Measurements from ENCODE around the gene RSRP1.
"Not testable (repeated sequence)": the region's sequence is repeated elsewhere in the genome, so short reads cannot be mapped to it uniquely, and the experiment has no call there.

DNA sequence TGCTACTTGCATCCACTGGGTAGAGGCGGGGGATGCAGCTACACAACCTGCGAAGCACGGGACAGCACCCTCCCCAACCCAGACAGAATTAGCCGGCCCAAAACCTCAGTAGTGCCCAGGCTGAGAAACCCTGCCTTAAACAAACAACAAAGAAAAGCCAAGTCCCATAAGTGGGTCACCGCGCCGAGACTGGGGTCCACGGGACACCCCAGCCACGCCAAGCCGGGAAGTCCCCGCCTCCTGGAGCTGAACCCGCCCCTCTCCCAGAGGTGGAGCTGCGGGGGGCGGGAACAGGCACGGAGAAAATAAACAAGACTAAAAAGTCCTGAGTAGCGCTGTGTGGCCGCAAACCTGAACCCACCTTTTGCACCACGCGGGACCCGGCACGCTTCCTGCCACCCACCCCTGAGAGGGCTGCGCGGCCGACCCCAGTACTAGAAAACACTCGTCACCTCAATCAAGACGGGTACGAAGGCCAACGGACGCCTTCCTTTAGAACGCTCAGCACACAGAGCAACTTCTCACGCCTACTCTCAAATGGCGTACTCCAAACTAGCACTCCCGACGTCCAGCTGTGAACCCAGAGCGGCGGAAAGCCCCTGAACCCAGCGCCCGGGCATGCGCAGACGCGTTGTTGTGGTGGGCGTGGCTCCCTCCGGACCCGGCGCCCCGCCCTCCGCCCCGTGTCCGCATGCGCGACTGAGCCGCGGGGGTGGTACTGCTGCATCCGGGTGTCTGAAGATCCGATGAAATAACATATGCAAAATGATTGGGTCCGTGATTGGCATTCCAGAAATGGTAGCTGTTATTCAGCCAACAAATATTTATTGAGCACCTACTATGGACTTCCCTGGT is 20.3 kb upstream of the RSRP1 start:
- not testable (repeated sequence) for TF ChIP-seq TCF7L2 (IDR thresholded peaks at IDR 0.05; ENCODE audit: borderline replicate concordance, extremely low read depth, insufficient read depth, insufficient read length); ZNF274 (IDR thresholded peaks at IDR 0.05; ENCODE audit: low read depth, low read length); EZH2 (IDR thresholded peaks at IDR 0.05); RAD21 (IDR thresholded peaks at IDR 0.05; ENCODE audit: low read depth); JUND (IDR thresholded peaks at IDR 0.05); POLR2A (IDR thresholded peaks at IDR 0.05; ENCODE audit: borderline replicate concordance, extremely low read depth, insufficient read depth, insufficient read length)
- TF ChIP-seq, protein P1, sequence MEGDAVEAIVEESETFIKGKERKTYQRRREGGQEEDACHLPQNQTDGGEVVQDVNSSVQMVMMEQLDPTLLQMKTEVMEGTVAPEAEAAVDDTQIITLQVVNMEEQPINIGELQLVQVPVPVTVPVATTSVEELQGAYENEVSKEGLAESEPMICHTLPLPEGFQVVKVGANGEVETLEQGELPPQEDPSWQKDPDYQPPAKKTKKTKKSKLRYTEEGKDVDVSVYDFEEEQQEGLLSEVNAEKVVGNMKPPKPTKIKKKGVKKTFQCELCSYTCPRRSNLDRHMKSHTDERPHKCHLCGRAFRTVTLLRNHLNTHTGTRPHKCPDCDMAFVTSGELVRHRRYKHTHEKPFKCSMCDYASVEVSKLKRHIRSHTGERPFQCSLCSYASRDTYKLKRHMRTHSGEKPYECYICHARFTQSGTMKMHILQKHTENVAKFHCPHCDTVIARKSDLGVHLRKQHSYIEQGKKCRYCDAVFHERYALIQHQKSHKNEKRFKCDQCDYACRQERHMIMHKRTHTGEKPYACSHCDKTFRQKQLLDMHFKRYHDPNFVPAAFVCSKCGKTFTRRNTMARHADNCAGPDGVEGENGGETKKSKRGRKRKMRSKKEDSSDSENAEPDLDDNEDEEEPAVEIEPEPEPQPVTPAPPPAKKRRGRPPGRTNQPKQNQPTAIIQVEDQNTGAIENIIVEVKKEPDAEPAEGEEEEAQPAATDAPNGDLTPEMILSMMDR (IDR thresholded peaks at IDR 0.05 in 2 of 3, conservative IDR thresholded peaks at IDR 0.05 in 1 of 3; ENCODE audit: borderline replicate concordance in 1 of 3, insufficient read depth in 1 of 3, low read depth in 2 of 3, low read length in 2 of 3): not testable (repeated sequence)
- TF ChIP-seq, protein P2, sequence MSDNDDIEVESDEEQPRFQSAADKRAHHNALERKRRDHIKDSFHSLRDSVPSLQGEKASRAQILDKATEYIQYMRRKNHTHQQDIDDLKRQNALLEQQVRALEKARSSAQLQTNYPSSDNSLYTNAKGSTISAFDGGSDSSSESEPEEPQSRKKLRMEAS (IDR thresholded peaks at IDR 0.05): not testable (repeated sequence)
- TF ChIP-seq, protein P3, sequence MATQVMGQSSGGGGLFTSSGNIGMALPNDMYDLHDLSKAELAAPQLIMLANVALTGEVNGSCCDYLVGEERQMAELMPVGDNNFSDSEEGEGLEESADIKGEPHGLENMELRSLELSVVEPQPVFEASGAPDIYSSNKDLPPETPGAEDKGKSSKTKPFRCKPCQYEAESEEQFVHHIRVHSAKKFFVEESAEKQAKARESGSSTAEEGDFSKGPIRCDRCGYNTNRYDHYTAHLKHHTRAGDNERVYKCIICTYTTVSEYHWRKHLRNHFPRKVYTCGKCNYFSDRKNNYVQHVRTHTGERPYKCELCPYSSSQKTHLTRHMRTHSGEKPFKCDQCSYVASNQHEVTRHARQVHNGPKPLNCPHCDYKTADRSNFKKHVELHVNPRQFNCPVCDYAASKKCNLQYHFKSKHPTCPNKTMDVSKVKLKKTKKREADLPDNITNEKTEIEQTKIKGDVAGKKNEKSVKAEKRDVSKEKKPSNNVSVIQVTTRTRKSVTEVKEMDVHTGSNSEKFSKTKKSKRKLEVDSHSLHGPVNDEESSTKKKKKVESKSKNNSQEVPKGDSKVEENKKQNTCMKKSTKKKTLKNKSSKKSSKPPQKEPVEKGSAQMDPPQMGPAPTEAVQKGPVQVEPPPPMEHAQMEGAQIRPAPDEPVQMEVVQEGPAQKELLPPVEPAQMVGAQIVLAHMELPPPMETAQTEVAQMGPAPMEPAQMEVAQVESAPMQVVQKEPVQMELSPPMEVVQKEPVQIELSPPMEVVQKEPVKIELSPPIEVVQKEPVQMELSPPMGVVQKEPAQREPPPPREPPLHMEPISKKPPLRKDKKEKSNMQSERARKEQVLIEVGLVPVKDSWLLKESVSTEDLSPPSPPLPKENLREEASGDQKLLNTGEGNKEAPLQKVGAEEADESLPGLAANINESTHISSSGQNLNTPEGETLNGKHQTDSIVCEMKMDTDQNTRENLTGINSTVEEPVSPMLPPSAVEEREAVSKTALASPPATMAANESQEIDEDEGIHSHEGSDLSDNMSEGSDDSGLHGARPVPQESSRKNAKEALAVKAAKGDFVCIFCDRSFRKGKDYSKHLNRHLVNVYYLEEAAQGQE (IDR thresholded peaks at IDR 0.05; ENCODE audit: low read depth): not testable (repeated sequence)
